Hepatic stellate cell (primary cell): ENCODE data around the gene LAMC2.

Experiments used
- DNase-seq: peaks from one replicate; pipeline ENCODE4 v3.0.0; 2011; ENCODE audit warnings: low spot score

The LAMC2 gene

GRCh38 chr1:183287191-183287675 lies 101.2 kb downstream of the LAMC2 start:
- no peak for DNase-seq

- DNase-seq, result no peak
Measured at GRCh38 chr1:183288583-183288982, 102.5 kb downstream of the LAMC2 start.

GRCh38 chr1:183289051-183289496 lies 103.0 kb downstream of the LAMC2 start:
- no peak for DNase-seq

GRCh38 chr1:183290628-183291027 lies 104.6 kb downstream of the LAMC2 start:
- no peak for DNase-seq

GRCh38 chr1:183291216-183291762 lies 105.2 kb downstream of the LAMC2 start:
- DNase-seq, result no peak

- no peak for DNase-seq
Measured at GRCh38 chr1:183291802-183292514, 105.9 kb downstream of the LAMC2 start.

GRCh38 chr1:183293241-183293640 lies 107.2 kb downstream of the LAMC2 start:
- DNase-seq, result no peak

GRCh38 chr1:183293876-183294275 lies 107.8 kb downstream of the LAMC2 start:
- no peak for DNase-seq
